Stimulated activated CD8-positive, alpha-beta memory T cell treated with anti-CD3 and anti-CD28 coated beads, Interleukin-4, amount 100 ng/mL, for 4 hours (primary cell): ENCODE measurements around the gene SIRPB2.
A peak's percentile ranks its signal among the peaks of the same experiment; 100 is the strongest.

Experiments used
- DNase-seq, 2 donors: peaks; one replicate each; pipeline ENCODE4 v3.0.0-alpha.2; 2020; ENCODE audit warnings: low read depth in 2 of 2, low spot score in 1 of 2

The SIRPB2 gene

GRCh38 chr20:1491281-1491840 lies at the start of gene SIRPB2:
TSS of gene SIRPB2 (minus strand) at chr20:1491420. CDS start at chr20:1491359, 61 bp downstream.
- no peak for DNase-seq

- no peak for DNase-seq
Observed at GRCh38 chr20:1539816-1540419, 48.7 kb upstream of the SIRPB2 start.

GRCh38 chr20:1538655-1539054 lies 47.4 kb upstream of the SIRPB2 start:
- no peak for DNase-seq

GRCh38 chr20:1537731-1538058 lies 46.5 kb upstream of the SIRPB2 start:
- DNase-seq, result no peak

- no peak for DNase-seq
Observed at GRCh38 chr20:1536893-1537730, 45.9 kb upstream of the SIRPB2 start.

GRCh38 chr20:1535420-1536175 lies 44.4 kb upstream of the SIRPB2 start:
- no peak for DNase-seq

GRCh38 chr20:1534526-1534925 lies 43.3 kb upstream of the SIRPB2 start:
- DNase-seq, result no peak

GRCh38 chr20:1533059-1533458 lies 41.8 kb upstream of the SIRPB2 start:
- no peak for DNase-seq

GRCh38 chr20:1528811-1529210 lies 37.6 kb upstream of the SIRPB2 start:
- no peak for DNase-seq

- no peak for DNase-seq
Observed at GRCh38 chr20:1527923-1528322, 36.7 kb upstream of the SIRPB2 start.

GRCh38 chr20:1526896-1527295 lies 35.7 kb upstream of the SIRPB2 start:
- no peak for DNase-seq

- DNase-seq, result no peak
Observed at GRCh38 chr20:1526310-1526709, 35.1 kb upstream of the SIRPB2 start.

- DNase-seq, result no peak
Observed at GRCh38 chr20:1524004-1524403, 32.8 kb upstream of the SIRPB2 start.

- DNase-seq, result no peak
Observed at GRCh38 chr20:1517010-1517409, 25.8 kb upstream of the SIRPB2 start.

GRCh38 chr20:1513801-1514200 lies 22.6 kb upstream of the SIRPB2 start:
- no peak for DNase-seq

GRCh38 chr20:1509237-1509636 lies 18.0 kb upstream of the SIRPB2 start:
- DNase-seq, result no peak

GRCh38 chr20:1508574-1508973 lies 17.4 kb upstream of the SIRPB2 start:
- no peak for DNase-seq

GRCh38 chr20:1507276-1507675 lies 16.1 kb upstream of the SIRPB2 start:
- DNase-seq, result no peak

GRCh38 chr20:1505871-1506270 lies 14.7 kb upstream of the SIRPB2 start:
- no peak for DNase-seq

- no peak for DNase-seq
Observed at GRCh38 chr20:1505361-1505760, 14.1 kb upstream of the SIRPB2 start.

- DNase-seq, result peak; percentile 41 to 58
Observed at GRCh38 chr20:1503564-1504227, 12.5 kb upstream of the SIRPB2 start.
